B cell (primary cell): Measurements from ENCODE around the gene ZBTB7A. TPM values are rescaled to one million over a fixed set of nuclear protein-coding genes. Genes with fewer than 3 reads are reported as not detected.
A peak's percentile ranks its signal among the peaks of the same experiment; 100 is the strongest.

Experiments
- ATAC-seq: fragments of 200-7000 bp; cut with Tn5 transposase; one replicate; pipeline ENCODE4 v1.10.0; 2021; ENCODE audit warnings: low read depth, mild to moderate bottlenecking, moderate number of reproducible peaks, moderate library complexity
- CTCF ChIA-PET: fragments of 350-600 bp; sonication (Branson Sonifier 250); formaldehyde crosslinking; loops from one replicate; lab custom pipeline; 2021; ENCODE audit warnings: antibody characterized with exemption, inconsistent platforms; lab: Charles Lee
- POLR2A ChIA-PET: fragments of 350-600 bp; sonication (Branson Sonifier 250); formaldehyde crosslinking; loops from one replicate; lab custom pipeline; 2021; ENCODE audit warnings: antibody characterized with exemption; lab: Charles Lee
- DNase-seq: peaks from one replicate; pipeline ENCODE4 v3.0.0; 2013
- H2AFZ ChIP-seq: 2 replicates; pipeline ENCODE4 v1.6.1; 2012; ENCODE audit warnings: mild to moderate bottlenecking, low read depth, low read length; ENCODE audit not compliant: insufficient read depth, poor library complexity, severe bottlenecking
- H3K27ac ChIP-seq, 2 donors: 1 replicate in 1 of 2; 2 replicates in 1 of 2; pipeline ENCODE4 v1.5.1; 2012 to 2013; ENCODE audit warnings: low read length in 2 of 2, mild to moderate bottlenecking in 2 of 2, moderate library complexity in 1 of 2
- H3K27me3 ChIP-seq, 4 experiments: fragments of 200-600 bp in 1 of 4; sonication (generic) in 1 of 4; replicated peaks in 1 of 4; 1 replicate in 2 of 4; 2 replicates in 2 of 4; pipeline versions ENCODE4 v1.6.1 to v1.7.0; 2013 to 2016; ENCODE audit warnings: low read length in 3 of 4, mild to moderate bottlenecking in 2 of 4, mixed read lengths in 1 of 4, moderate library complexity in 1 of 4; ENCODE audit not compliant: insufficient read depth in 4 of 4, control insufficient read depth in 3 of 4; ENCODE audit errors: control extremely low read depth in 1 of 4
- H3K36me3 ChIP-seq, 2 experiments: replicated peaks in 1 of 2; 1 replicate in 1 of 2; 2 replicates in 1 of 2; pipeline versions ENCODE4 v1.6.1 to v1.7.1; 2013; ENCODE audit warnings: low read length in 1 of 2; ENCODE audit not compliant: insufficient read depth in 2 of 2, control insufficient read depth in 1 of 2; ENCODE audit errors: control extremely low read depth in 1 of 2, extremely low read depth in 1 of 2
- H3K4me1 ChIP-seq, 2 donors: fragments of 200-600 bp in 1 of 2; sonication (generic) in 1 of 2; 1 replicate in 1 of 2; 2 replicates in 1 of 2; pipeline versions ENCODE4 v1.5.1 to v1.6.1; 2013 to 2017; ENCODE audit warnings: low read length in 2 of 2; ENCODE audit not compliant: control insufficient read depth in 2 of 2, insufficient read depth in 2 of 2
- H3K4me2 ChIP-seq: replicated peaks from 2 replicates; pipeline ENCODE3; 2012; ENCODE audit warnings: mild to moderate bottlenecking, low read depth, low read length; ENCODE audit not compliant: poor library complexity, severe bottlenecking
- H3K4me3 ChIP-seq, 5 experiments: fragments of 200-600 bp in 1 of 5; sonication (generic) in 1 of 5; 1 replicate in 3 of 5; 2 replicates in 2 of 5; pipeline versions ENCODE4 v1.5.1 to v1.7.0; 2011 to 2016; ENCODE audit warnings: low read length in 4 of 5, mild to moderate bottlenecking in 4 of 5, low read depth in 2 of 5, control low read depth in 1 of 5, moderate library complexity in 1 of 5; ENCODE audit not compliant: insufficient read depth in 1 of 5; ENCODE audit errors: control extremely low read depth in 1 of 5, extremely low read depth in 1 of 5
- H3K79me2 ChIP-seq: fragments of 200-600 bp; sonication (generic); one replicate; pipeline ENCODE4 v1.6.0; 2016; ENCODE audit warnings: low read length; ENCODE audit not compliant: control insufficient read depth, insufficient read depth
- H3K9ac ChIP-seq: fragments of 200-600 bp; sonication (generic); 2 replicates; pipeline ENCODE4 v1.6.1; 2017; ENCODE audit warnings: mild to moderate bottlenecking, low read length, moderate library complexity
- H3K9me3 ChIP-seq, 3 donors: one replicate each; pipeline versions ENCODE4 v1.6.1 to v1.7.1; 2013; ENCODE audit warnings: low read length in 2 of 3; ENCODE audit not compliant: control insufficient read depth in 2 of 3, insufficient read depth in 1 of 3; ENCODE audit errors: control extremely low read depth in 1 of 3
- H4K20me1 ChIP-seq: 2 replicates; pipeline ENCODE4 v1.6.0; 2012; ENCODE audit warnings: mild to moderate bottlenecking, low read length; ENCODE audit not compliant: insufficient read depth, control insufficient read depth, poor library complexity, severe bottlenecking
- H3K27ac Mint-ChIP-seq: one replicate; pipeline ENCODE4 v1.8.0; 2021; ENCODE audit warnings: mixed read lengths
- H3K27me3 Mint-ChIP-seq: one replicate; pipeline ENCODE4 v1.8.0; 2021; ENCODE audit warnings: mixed read lengths
- H3K4me1 Mint-ChIP-seq: one replicate; pipeline ENCODE4 v1.8.0; 2021; ENCODE audit warnings: mixed read lengths
- H3K4me3 Mint-ChIP-seq: one replicate; pipeline ENCODE4 v1.8.0; 2021; ENCODE audit warnings: mixed read lengths
- H3K9me3 Mint-ChIP-seq: one replicate; pipeline ENCODE4 v1.8.0; 2022; ENCODE audit warnings: mixed read lengths; ENCODE audit not compliant: insufficient read depth
- EZH2 ChIP-seq: IDR thresholded peaks from 2 replicates; pipeline ENCODE4 v1.6.1; 2012; ENCODE audit warnings: borderline replicate concordance, low read depth, mild to moderate bottlenecking, moderate library complexity, low read length; ENCODE audit not compliant: insufficient read depth, poor library complexity, severe bottlenecking
- WGBS: methylation state at CpG from one replicate; pipeline ENCODE4 v1.1.5; 2013; ENCODE audit warnings: missing lambda C conversion rate; ENCODE audit not compliant: insufficient coverage; 5-methylcytosine and 5-hydroxymethylcytosine counted together
- intact Hi-C: fragments of 100-400 bp; cut with micrococcal nuclease; formaldehyde crosslinking; loops from one replicate; pipeline ENCODE4 v1.10.0; 2022
- polyA plus RNA-seq: library from polyadenylated mRNA; depleted of rRNA; stranded (reverse); fragments of >200 nt; gene quantifications from 2 replicates; pipeline ENCODE4 v1.2.3, GENCODE V29; 2012
- total RNA-seq, 2 donors: library from RNA; stranded (reverse); fragments of 120-200 nt in 1 of 2; gene quantifications; 1 replicate in 1 of 2; 2 replicates in 1 of 2; pipeline versions ENCODE4 v1.2.3 to v1.2.4, GENCODE V29; 2013 to 2022
- TF ChIP-seq, protein P1 (sequence below): fragments of 200-600 bp; IDR thresholded peaks from one replicate; pipeline ENCODE4 v1.8.0; 2022; ENCODE audit warnings: antibody characterized with exemption, mild to moderate bottlenecking

Gene ZBTB7A
- total and polyA plus RNA-seq, 2 donors (not counting 1 experiment from before 2014, with no cell fraction given) = 24.8 to 62.6 TPM

DNA sequence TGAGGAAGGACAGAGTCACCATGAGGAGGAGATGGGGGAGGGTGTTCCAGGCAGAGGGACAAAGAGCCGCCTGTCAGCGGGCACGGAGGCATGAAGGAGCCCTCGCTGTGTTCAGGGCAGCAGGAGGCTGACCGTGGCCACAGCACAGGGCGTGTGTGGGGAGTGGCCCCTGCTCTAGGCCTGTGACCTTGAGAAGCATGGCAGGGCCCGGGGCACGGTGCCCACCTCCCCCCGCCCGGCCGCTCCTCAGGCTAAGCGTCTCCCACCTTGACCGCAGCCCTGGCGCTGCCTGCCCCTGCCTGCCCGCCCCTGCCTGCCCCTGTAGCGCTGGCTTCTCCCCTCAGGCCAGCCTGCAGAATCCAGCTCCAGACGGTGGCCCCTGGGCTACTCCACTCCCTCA is 45.7 kb upstream of the ZBTB7A start:
- no peaks in the 10 kb centered on the region for H3K27me3 Mint-ChIP-seq
- WGBS = 98% methylated on average over 17 of the region's 17 CpGs
- intact Hi-C loops = no loop called here
- H2AFZ ChIP-seq = no peak overlapping the region
- peaks cover 0 to 26% of the 10 kb centered on the region in 2 experiments for H3K36me3 ChIP-seq
- H3K4me1 Mint-ChIP-seq = peaks cover 65% of the 10 kb centered on the region
- no peak overlapping the region for H3K4me3 ChIP-seq
- no peak overlapping the region for H3K9ac ChIP-seq
- ChIA-PET CTCF (no interaction called here), POLR2A (interaction anchor here (0.5 to 0.7 kb wide), 2 partner anchors 27 to 127 kb away, joined by 3 to 4 read pairs; no protein-coding TSS in a partner anchor)
- H3K27ac ChIP-seq = peak overlapping the region in 1 of 2 donors; percentile 48
- TF ChIP-seq, protein P1, sequence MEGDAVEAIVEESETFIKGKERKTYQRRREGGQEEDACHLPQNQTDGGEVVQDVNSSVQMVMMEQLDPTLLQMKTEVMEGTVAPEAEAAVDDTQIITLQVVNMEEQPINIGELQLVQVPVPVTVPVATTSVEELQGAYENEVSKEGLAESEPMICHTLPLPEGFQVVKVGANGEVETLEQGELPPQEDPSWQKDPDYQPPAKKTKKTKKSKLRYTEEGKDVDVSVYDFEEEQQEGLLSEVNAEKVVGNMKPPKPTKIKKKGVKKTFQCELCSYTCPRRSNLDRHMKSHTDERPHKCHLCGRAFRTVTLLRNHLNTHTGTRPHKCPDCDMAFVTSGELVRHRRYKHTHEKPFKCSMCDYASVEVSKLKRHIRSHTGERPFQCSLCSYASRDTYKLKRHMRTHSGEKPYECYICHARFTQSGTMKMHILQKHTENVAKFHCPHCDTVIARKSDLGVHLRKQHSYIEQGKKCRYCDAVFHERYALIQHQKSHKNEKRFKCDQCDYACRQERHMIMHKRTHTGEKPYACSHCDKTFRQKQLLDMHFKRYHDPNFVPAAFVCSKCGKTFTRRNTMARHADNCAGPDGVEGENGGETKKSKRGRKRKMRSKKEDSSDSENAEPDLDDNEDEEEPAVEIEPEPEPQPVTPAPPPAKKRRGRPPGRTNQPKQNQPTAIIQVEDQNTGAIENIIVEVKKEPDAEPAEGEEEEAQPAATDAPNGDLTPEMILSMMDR = no peak
- no peak for TF ChIP-seq EZH2
- no peaks in the 10 kb centered on the region for H3K27me3 ChIP-seq
- H3K4me3 Mint-ChIP-seq = no peak overlapping the region
- peak overlapping the region; percentile 50 for H3K27ac Mint-ChIP-seq
- H3K79me2 ChIP-seq = peaks cover 59% of the 10 kb centered on the region
- peaks cover 0 to 3% (median 0%) of the 10 kb centered on the region in 3 donors for H3K9me3 ChIP-seq
- no peaks in the 10 kb centered on the region for H3K9me3 Mint-ChIP-seq
- H4K20me1 ChIP-seq = no peaks in the 10 kb centered on the region
- H3K4me1 ChIP-seq = peaks cover 45 to 64% of the 10 kb centered on the region in 2 donors
- DNase-seq (no peak), ATAC-seq (no peak)
- H3K4me2 ChIP-seq = no peak overlapping the region

DNA sequence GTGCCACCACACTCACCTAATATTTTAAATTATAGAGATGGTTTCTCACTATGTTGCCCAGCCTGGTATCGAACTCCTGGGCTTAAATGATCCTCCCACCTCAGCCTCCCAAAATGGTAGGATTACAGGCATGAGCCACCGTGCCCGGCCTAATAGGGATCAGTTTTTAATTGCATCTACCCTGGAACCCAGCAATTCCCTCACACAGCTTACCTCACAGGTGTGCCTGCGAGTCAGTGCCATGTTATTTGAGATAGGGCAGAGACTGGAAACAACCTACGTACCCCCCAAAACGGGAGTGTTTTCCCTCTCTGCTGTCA is 42.9 kb upstream of the ZBTB7A start:
- TF ChIP-seq EZH2 = no peak
- TF ChIP-seq, protein P1 = no peak
- ChIA-PET CTCF (interaction anchor here (0.6 to 1.5 kb wide), 7 partner anchors 11 to 124 kb away, joined by 3 to 20 read pairs (median 3); no protein-coding TSS in a partner anchor), POLR2A (interaction anchor here (0.6 to 1.7 kb wide), 11 partner anchors 10 to 436 kb away, joined by 3 to 27 read pairs (median 3); partner anchors contain the start of genes CHAF1A, EEF2 and ZBTB7A)
- Histone ChIP-seq H3K79me2 (peaks cover 62% of the 10 kb centered on the region), H3K4me2 (peak overlapping the region; percentile 87), H4K20me1 (no peaks in the 10 kb centered on the region), H2AFZ (no peak overlapping the region), H3K4me1 (peaks cover 40 to 59% of the 10 kb centered on the region in 2 donors), H3K27ac (peak overlapping the region; percentile 82 to 85), H3K9ac (peak overlapping the region; percentile 59), H3K27me3 (no peaks in the 10 kb centered on the region), H3K4me3 (peak overlapping the region in 2 of 5 experiments; percentile 11 to 49), H3K36me3 (peaks cover 2 to 29% of the 10 kb centered on the region in 2 experiments), H3K9me3 (peaks cover 0 to 3% (median 0%) of the 10 kb centered on the region in 3 donors)
- intact Hi-C loops = loop anchor here (1.0 to 2.0 kb wide), 3 partner anchors 15 to 42 kb away; partner anchors contain the start of gene MAP2K2
- ATAC-seq (no peak), DNase-seq (no peak)
- H3K9me3 Mint-ChIP-seq = no peaks in the 10 kb centered on the region
- peak overlapping the region; percentile 100 for H3K27ac Mint-ChIP-seq
- H3K4me3 Mint-ChIP-seq = peak overlapping the region; percentile 88
- H3K27me3 Mint-ChIP-seq = no peaks in the 10 kb centered on the region
- peaks cover 58% of the 10 kb centered on the region for H3K4me1 Mint-ChIP-seq
- WGBS = 75% methylated on average over 1 of the region's 6 CpGs
